ENCODE measurements around the gene LRRTM4.
"Not testable (repeated sequence)": the region's sequence is repeated elsewhere in the genome, so short reads cannot be mapped to it uniquely, and the experiment has no call there.

- TF ChIP-seq CTCF (IDR thresholded peaks at IDR 0.05; ENCODE audit: low read depth, low read length); EZH2phosphoT487 (IDR thresholded peaks at IDR 0.05; ENCODE audit: low read depth): not testable (repeated sequence)
Measured at GRCh38 chr2:77088424-77088823, 433.8 kb downstream of the LRRTM4 start.

All from OCI-LY3 (cell line).